NCI-H1417 treated with DMSO at 0.1 percent for 48 hours (cell line): ENCODE results near the gene NCAN.

Experiments used
- DNase-seq: peaks from one replicate; lab custom pipeline; 2025; lab: John Stamatoyannopoulos, UW

The NCAN gene

DNA sequence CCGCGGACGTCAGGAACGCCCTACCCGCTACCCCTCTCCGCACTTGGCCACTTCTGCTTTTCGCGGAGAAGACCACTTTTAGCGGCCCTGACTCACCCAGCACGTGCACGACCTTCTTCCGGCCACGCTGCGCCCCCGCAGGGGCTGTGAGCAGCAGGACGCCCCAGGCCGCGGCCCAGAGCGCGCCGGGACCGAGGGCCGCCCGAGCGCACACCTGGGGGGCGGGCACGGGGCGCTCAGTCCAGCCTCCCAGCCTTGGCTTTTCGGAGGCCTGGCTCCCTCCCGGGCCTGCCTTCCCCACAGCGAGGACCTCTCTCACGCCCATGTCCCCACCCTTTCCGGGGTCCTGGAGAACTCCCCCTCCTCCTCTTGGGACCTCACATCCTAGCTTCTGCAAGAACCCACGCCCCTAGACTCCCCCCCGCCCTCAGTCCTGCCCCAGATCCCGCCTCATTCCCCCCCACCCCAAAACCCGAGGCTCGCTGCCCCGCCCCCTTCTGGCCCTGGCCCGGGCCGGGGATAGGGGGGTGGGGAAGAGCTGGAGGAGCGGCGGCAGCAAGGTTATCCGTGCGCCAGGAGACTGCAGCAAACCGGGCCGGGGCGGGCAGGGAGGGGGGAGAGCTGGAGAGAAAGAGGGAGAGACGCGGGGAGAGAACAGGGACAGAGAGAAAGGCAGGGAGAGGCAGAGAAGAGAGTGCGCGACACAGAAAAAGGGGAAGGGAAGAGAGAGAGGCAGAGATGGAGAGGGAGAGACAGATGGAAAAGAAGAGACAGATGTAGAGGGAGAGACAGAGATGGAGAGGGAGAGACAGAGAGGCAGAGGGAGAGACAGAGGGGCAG, 49.8 kb downstream of the NCAN start:
- no peak for DNase-seq

DNA sequence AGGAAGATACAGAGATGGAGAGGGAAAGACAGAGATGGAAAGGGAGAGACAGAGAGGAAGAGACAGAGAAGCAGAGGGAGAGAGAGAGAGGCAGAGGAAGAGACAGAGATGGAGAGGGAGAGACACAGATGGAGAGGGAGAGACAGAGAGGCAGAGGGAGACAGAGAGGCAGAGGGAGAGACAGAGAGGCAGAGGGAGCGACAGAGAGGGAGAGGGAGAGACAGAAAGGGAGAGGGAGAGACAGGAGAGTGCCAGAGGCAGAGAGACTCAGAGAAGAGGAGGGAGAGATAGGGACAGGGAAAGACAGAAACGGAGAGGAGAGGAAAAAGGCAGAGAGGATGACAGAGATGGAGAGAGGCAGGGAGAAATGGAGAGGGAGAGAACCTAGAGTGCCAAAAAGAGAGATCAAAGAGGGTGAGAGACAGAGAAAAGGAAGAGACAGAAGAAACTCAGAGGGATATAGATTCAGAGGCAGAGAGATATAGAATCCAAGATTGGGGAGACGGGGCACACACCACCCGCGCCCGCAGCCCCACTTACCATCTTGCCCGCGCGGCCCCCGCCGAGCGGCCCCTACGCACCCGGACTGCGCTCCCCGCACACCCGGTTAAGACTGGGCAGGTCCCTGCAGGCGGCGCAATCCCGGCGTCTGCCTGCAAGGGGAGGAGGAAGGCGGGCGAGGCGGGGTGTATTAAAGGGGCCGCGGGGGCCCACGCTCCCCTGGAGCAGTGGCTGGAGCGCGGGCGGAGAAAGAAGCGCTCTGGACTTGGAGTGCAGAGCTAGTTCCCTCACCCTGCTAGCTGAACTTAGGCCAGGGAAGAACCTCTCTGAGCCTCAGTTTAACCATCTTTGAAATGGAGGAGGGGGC, 50.7 kb downstream of the NCAN start:
- DNase-seq, result no peak

DNA sequence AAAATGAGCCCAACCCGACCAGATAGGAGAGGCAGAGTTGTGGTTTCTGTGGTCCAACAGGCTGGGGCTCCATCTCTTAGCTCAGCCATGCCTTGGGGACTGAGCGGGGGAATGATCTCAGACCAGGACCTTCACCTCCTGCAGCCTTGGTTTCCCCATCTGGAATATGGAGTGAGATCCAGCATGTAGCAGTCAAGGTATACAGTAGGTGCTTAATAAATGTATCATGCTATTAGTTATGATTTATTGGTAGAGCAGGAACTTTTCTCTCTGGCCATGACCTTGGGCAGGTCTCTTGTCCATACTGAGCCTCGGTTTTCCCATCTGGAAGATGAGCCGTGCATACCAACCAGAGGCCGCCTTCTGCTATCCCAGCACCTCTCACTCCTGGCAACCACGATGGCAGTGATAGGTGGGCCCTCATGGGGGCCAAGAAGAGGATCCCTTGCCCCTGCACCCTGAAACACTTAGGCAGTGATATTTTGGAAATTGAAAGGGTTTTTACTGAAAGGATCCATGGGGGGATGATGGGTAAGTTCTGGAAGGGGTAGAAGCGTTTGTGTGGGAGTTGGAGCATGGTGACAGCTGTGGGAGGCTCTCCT, 52.2 kb downstream of the NCAN start:
- DNase-seq, result no peak

DNA sequence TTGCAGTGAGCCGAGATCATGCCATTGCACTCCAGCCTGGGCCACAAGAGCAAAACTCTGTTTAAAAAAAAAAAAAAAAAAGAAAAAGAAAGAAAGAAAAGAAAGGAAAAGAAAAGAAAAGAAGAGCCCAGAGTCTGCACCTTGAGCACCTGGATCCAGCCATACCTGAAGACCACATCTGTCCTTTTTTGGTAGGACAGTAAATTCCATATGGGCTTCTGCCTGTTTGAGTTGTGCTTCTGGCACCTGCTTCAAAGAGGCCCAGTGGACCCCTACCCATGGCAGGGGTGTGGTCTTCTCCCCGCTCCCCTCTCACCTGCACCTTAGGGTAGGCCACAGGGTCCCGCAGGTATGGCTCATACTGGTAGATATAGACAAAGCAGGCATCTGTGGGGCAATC, 55.5 kb downstream of the NCAN start:
- no peak for DNase-seq

DNA sequence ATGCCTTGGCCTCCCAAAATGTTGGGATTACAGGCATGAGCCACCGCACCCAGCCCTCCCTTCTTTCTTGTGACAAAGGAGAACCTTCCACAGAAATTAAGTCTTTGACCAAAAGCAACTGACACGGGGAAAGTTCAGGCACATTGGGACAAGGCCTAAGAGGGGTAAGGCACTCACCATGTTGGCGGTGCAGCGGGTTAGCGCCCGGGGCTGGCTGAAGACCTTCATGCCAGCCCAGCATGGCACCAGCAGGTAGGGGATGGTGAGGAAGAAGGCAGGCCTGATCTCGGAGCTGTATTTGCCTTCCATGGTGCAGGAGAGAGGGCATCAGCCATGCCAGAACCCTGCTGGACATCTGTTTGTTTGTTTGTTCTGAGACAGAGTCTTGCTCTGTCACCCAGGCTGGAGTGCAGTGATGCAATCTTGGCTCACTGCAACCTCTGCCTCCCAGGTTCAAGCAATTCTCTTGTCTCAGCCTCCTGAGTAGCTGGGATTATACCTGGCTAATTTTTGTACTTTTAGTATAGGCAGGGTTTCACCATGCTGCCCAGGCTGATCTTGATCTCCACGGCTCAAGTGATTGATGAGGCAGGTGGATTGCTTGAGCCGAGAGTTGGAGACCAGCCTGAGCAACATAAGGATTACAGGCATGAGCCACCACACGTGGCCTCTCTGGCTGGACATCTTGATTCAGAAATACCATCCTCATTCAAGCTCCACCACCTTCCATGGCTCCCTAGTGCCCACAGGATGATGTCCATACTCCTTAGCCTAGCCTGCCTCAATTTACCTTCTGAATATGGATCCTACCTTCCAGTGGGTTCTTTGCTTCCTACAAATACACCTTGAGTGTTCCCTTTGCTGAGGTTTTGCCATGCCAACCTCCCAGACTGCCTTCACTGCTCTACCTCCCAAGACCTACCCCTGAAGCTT, 57.0 kb downstream of the NCAN start:
- DNase-seq, result no peak

DNA sequence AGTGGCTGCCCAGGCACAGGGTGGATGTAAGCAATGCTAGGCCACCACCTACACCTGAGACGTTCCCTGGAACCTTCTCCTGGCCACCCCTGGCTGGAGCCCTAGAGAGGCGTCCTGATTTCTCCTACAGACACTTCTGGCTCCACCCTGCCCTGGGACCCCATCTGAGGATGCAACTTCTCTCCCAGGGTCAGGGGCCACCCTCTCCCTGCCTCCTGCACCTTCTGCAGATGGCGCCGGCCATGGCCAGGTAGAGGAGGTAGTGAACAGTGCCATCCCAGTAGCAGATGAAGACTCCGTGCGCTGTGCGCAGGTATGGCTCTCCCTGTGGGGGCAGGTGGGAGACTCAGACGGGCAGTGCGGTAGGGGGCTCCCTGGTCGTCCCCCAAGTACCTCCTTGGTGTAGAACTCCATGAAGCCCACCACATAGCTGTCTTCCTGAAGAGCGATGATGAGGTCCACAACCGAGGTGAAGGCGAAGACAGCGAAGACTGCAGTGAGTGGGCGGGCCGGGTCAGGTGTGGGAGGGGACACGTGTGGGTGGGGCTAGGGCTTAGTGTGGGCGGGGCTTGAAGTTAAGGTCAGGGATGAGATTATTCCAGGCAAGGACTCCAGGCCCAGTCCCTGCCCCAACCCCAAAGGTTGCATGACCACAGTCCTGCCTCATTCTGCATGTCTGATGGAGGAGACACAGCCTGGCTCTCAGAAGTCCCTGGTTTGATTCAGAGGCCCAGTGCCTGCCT, 58.4 kb downstream of the NCAN start:
- DNase-seq, result no peak

DNA sequence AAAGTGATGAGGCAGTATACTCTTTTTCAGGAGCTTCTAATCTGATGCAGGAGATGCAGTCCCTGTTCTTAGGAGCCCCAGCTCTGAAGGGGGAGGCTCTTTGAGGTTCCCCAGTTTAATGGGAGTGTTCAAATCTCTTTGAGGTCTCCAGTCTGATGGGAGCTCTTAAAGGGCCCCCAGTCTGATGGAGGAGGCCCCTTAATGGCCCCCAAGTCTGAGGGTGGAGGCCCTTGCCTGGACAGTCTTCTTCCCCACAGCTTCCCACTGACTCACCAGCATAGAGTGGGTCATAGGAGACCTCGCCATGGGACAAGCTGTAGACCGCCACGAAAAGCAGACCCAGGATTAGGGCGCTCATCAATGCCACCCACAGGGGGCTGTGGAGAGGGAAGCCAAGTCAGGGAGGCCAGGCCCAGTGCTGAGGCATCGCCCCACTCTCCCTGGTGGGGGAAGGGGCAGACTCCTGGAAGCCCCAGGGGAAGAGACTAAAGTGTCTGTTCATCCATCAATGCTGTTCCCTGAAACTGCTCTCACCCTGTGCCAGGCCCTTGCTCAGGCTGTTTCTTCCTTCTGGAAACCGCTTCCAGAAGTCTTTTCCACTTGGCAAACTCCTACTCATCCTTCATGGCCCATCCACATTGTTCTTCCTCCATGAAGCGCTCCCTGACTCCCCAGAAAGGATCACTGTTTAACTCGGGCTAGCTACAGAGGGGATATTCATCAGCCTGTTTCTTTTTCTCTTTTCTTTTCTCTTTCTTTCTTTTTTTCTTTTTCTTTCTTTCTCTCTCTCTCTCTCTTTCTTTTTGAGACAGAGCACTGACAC, 59.2 kb downstream of the NCAN start:
- DNase-seq, result no peak

DNA sequence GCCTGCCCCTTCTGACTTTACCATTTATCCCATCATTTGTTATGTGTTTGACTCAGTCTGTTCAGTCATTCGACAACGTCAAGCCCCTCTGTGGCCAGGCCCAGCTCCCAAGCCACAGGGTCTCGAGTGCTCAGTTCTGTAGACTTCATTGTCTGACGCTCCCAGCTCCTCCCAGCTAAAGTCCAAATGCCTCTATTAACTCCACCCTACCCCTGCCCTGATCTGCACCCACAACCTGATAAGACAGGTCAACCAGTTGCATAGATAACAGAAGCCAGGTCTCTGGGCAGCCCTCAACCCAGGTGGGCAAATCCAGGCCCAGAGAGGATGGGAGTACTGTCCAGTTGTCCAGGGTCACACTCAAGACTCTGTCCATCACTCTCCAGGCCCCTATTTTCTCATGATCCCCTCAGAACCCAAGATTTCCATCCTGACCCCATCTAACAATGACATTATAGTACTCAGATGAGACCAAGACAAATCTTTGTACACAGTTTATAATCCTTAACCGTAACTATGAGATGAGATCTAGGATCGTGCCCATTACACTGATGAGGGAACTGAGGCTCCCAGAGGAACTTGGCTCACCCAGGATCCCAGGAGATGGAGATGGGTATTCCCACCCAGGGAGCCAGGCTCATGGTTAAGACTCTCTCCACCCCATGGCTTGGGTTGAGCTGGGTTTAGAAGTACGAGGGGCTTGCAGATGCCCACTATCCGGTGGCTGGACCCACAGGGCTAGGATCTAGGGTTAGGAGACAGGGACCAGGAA, 60.3 kb downstream of the NCAN start:
- no peak for DNase-seq

DNA sequence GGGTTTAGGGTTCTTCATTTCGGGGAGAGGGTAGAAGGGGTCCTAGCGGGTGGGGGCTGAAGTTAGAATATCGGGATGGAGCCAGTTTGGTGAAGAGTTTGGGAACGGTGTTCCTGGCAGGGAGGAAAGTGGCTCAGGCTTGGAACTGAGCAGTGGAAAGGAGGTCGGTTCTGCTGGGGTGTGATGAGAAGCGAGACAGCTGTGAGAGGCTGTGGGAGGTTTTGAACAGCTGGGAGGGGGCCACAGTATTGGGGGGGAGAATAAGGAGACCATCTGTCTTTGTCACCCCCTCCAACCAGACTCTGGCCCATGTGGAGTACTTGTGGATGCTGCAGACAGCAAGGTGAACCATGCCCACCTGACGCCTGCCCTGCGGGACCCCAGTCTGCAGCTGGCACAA, 62.4 kb downstream of the NCAN start:
- no peak for DNase-seq

DNA sequence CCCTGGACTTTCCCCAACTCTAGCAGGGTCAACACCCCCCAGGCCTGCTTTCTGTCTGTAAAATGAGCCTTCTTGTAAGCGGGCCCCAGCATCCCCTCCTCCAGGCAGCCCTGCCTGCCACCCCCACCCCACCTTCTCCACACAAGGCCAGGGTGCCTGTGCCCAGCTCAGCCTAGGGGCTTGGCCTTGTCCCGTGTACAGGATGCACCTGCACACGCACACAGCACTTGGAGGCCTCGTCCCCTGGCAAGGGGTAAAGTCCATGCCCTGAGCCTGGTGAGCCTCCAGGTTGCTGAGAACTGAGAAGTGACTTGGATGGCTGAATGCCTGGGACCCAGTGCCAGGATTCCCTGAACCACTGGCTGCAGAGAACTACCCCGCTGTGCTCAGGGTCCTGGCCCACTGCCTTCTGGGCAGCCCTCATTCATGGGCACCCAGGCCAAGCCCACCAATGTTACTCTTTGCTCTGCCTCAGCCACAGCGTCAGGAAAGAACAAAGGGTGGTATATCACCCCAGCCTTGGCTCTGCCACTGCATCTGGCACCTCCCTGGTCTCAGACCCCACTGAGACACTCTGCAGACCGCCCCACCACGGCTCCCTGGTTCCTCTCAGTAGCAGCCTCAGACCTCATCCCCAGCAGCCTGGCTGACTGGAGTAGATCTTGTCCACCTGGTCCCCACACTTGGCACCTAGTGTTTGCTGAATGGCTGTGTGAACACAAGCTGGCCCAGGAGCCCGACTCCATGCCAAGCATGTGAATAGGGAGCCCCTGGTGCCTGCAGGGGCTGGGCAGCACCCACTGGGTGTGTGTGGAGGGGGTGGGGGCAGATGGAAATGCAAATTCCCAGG, 63.2 kb downstream of the NCAN start:
- no peak for DNase-seq

DNA sequence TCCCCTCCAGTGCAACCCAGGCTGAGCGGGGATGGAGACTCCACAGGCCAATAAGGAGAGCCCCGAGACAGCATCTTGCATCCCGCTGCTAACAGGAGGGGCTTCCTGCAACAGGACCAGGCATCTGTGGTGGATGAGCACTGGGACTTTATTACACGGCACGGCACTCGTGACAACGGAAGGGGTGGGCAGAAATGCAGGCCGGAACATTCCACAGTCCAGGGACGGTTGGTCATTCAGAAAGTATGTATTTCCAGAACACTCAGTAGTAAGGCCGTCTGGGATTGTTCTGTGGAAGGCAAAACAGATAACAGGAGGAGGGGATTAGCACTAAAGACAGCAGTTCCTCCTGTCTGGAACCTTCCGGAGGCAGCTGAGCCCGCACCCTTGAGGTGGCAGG, 64.6 kb downstream of the NCAN start:
- DNase-seq, result no peak

DNA sequence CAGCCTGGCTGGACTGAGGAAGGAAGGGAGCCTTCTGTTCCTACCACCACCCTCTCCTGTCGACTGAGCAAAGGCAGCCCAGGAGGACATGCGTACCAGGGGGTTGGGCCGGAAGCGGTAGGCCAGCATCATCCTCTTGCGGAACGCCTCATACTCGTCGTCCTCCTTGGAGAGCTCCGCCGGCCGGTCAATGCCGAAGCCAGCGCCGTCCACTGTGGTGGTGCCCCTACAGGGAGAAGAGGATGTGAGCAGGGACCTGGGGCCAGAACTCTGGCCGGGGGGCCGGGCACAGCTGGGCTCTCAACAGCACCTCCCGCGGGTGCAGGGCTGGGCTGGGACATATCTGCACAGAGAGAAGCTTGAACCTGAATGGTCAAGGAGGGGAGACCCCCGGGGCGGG, 65.1 kb downstream of the NCAN start:
- DNase-seq, result no peak

DNA sequence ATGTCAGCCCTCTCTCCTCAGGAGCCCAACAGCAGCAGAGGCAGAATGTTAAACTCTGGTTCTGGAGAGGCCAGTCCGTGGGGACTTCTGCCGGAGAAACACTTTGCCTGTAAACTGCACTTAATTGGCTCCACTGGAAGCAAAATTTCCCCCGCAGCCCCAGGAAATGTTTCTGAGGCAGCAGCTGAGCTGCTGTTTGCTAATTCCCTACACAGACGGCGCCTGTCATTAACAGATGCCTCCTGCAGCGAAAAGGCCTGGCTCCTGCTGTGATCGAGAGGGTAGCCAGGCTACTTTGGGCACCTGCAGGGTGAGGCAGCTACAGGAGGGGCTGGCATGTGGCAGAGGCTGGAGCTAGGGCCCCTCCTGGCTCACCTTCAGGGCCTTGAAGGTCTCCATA, 66.6 kb downstream of the NCAN start:
- DNase-seq, result peak; percentile 60

DNA sequence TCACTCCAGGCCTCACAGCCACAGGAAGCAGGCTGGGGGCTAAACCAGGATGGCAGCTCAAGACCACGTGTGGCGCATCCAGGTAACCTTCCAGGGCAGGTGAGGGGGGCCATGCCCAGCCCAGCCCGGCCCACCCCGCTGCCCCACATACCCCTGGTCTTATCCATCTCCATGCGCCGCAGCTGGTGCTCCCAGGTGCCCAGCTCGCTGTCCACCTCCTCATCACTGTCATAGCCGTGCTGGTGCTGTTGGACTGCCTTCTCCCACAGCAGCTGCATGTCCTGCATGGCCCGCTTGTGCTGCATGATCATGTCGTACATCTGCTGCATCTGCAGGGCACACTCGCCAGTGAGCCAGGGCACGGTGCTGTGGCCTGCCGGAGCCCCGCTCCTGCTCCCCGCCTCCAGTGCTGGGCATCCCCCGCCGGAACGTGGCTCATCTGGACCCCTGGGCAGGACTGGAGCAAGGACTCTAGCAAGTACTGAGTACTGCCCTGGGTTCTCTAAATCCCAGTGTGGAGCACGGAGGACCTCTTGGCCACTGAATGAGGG, 67.4 kb downstream of the NCAN start:
- no peak for DNase-seq

DNA sequence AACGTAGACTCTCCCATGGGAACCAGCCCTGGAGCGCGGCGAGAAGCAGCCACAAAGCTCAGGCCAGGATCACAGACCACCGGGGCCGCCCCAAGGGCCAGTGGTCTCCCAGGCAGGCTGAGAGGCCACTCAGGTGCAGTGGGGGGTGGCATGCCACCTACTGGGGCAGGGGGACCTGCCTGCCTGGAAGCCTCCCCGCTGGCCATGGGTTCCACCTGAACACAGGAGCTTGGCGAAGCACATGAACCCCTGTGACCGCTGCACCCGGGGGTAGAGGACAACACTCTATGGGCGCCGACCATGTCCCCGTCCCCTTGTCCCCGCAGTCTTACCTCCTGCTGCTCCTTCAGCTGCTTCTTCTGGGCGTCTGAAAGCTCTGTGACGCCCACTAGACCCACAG, 68.1 kb downstream of the NCAN start:
- no peak for DNase-seq

DNA sequence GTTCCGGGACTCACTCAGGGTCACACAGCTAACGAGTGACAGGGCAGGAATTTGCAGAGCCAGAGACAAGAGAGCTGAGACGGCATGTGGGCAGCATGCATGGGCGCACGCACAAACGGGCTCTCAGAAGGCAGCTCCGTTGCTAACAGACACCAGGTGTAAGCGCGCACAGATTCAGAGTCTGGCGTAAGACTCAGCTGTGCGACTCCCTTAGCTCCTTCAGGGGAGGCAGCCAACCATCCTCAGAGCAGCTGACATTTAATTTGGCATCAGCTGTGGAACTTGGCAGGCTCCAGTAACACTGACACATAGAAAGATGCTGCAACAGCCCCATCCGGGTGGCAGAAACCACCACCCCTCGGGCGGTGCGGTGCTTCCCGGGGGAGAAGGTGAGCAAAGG, 68.8 kb downstream of the NCAN start:
- DNase-seq, result no peak

DNA sequence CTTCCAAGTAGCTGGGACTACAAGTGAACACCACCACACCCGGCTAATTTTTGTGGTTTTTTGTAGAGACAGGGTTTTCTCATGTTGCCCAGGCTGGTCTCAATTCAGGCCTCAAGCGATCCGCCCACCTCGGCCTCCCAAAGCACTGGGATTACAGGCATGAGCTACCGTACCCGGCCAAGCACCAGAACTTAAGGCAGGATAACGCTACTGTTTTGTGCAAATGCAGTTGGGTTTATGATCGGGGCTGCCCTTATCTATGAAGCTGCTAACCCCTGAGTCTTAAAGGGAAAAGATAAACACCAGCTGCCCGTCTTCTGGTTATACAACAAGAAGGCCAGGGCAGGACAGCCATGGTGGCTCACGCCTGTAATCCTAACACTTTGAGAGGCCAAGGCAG, 73.9 kb downstream of the NCAN start:
- DNase-seq, result no peak

DNA sequence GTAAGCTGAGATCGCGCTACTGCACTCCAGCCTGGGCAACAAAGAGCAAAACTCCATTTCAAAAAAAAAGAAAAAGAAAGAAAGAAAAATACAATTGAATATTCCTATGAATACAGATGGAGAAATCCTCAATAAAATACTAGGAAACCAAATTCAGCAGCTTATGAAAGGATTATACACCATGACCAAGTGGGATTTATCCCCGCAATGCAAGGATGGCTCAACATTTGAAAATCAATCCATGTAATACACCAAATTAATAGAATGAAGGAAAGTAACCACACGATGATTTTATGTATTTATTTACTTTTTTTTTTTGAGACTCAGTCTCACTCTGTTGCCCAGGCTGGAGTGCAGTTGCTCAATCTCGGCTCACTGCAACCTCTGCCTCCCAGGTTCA, 80.8 kb downstream of the NCAN start:
- no peak for DNase-seq
